Left hindlimb (tissue), 1 donor: ENCODE results near the gene JARID2.

Experiments used
- DNase-seq: peaks from one replicate; pipeline ENCODE4 v3.0.0-alpha.2; 2018

JARID2 gene

DNA sequence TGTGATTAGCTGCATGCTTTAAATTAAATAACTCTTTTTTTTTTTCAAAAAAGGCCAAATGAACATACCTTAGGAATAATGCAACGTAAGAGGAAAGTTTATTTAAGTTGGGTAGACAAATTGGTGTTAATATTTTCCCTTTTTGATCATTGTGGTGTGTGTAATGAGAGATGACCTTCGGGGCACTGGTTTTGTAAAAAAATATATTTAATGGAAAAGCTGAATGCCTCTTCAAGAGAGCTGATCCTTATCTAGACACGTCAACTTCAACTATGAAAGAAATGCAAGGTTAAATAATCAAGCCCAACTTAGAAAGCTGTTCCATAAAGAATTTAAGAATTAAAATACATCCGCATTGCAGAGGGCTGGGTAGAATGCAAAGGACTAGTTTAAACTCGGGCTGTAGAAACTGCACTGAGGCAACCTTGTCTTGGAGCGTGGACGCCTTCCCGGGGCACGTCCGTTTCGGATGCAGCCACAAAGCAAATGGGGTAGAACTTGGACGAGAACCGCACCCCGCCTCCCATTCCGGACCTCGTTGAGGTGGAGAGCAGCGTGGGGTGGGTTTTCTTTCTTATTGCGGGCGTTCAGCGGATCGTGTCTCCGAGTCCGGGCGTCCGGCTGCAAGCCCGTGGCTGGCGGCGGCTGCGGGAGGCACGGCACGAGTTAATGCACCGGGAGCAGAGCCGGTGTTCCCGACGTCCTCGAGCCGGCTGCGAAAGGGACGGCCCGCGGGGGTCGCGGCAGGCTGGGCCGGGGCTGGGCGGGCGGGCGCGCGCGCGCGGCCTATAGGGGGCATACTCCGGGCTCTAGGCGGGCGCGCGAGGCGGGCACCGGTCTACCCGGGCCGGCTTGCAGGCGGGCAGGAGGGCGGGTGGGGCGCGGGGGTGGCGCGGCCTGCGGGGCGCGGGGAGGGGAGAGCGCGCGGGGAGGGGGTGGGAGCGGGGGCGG, 1.9 kb downstream of the JARID2 start:
- peak; percentile 73 for DNase-seq

DNA sequence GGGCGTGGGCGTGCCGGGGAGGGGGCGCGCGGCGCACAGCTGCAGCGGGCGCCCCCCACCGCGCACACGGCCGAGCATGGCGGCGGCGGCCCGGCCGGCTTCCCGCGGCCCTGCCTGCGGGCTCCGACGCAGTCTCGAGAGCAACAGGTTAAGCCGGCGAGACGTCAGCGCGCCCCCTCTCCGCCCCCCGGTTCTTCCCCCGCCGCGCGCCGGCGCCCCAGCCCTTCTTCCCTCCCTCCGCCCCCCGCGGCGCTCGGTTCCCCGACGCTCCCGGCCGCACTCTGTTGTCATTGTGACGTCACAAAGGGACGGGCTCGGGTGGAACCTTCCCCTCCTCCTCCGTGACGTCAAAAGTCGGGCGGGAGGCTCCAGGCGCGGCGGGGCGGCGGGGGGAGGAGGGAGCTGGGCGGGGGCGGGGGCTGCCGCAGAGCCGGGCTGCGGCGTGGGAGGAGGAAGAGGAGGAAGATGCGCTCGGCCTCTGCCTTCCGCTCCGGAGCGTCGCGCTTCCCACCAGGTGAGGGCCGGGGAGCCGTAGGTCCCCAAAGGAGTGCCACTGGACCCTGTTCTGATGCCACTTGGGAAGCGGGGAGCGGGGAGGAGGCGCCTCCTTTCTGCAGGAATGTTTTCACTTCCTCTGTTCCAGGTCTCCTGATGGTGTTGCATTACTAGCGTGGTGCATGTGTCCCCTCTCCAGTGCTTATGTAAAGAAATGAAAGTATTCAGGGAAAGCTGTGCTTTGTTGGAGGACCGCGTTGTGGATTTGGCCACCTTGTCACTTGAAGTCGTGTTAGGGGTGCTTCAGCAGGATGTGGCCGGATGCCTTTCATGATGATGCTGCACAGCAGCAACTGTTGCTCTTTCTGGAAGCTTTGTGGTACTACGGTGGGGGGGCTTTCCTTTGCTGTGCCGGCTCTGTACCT, 2.8 kb downstream of the JARID2 start:
- peak; percentile 96 for DNase-seq

DNA sequence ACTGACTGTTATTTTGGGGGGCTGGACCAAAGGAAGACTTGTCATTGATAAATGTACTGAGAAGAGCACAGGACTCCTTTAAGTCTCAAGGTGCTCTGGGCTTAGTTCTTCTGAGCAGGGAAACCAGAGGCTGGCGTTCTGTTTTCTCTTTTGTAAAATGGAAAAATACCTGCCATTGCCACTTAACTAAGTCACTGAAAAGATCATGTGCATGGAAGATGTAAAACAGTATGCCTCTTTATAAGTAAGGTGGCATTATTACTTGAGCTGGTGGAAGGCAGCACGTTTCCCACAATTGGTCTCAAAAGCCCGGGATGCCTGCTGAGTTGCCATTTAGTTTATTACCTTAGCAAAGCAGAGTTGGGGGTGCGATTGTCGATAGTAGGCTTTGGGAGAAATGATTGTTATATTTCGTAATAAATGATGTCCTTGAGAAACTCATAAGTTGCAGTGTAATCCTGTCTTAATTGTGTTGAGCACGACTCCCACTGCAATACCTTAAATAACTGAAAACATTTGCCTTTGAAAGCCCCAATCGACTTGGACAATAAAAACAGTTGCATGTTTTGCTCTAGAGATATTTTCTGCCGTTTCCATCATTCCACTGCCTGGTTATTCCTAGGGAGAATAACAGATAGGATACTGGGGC, 3.6 kb downstream of the JARID2 start:
- DNase-seq = no peak

DNA sequence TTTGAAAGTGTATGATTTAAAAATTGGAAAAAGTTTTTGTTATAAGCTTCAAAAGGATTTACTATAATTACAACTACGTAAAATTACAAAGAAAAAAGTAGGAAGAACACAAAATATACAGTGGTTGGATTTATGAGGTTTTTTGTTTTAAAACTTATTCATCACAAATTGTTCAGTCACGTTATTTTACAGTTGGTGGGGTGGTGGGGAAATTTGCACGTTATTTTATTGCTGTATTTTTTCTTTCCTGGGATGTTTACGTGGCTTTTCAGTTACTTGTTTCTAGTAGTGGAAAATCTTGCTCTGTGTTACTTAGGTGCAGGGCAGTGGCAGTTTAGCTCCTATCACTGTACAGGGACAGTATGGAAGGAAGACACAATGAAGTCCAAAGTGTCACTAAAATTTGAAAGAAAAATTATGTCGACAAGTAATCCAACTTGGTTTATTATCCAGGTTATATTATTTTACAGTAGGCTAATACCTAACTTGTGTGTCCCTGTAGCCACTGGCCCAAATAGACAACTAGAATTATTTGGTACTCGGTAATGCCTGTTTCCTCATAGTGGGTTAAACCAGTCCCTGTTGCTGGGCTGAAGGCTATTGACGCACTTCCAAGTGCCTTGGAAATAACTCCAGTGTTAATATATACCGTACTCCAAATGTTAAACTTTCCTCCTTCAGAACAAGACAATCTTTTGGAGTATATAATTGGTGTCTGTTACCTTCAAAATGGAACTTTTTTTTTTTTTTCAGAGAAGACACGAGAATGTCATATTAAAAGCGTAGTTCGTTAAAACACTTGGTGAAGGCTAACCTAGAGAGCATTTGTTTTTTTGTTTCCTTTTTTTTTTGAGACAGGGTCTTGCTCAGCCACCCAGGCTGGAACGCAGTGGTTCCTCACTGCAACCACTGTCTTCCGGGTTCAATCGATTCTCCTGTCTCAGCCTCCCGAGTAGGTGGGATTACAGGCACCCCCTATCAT, 4.6 kb downstream of the JARID2 start:
- DNase-seq = no peak

DNA sequence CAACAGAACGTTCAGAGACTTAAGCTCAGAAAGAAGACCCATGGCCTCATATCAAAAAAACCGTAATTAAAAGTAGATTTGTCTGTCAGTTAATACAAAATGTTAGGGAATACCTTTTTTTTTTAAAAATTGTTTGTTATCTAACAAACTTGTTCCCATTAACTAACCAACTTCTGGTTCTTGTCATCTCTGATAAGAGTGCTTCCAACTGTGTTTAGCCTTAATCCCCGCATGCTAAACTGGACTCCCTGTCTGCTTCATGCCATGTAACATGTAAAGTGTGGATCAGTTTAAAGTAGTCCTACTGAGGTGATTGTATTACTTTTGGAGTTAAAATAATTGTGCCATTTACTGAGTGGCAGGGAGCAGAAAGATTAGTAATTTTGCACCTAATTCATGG, 6.3 kb downstream of the JARID2 start:
- no peak for DNase-seq

DNA sequence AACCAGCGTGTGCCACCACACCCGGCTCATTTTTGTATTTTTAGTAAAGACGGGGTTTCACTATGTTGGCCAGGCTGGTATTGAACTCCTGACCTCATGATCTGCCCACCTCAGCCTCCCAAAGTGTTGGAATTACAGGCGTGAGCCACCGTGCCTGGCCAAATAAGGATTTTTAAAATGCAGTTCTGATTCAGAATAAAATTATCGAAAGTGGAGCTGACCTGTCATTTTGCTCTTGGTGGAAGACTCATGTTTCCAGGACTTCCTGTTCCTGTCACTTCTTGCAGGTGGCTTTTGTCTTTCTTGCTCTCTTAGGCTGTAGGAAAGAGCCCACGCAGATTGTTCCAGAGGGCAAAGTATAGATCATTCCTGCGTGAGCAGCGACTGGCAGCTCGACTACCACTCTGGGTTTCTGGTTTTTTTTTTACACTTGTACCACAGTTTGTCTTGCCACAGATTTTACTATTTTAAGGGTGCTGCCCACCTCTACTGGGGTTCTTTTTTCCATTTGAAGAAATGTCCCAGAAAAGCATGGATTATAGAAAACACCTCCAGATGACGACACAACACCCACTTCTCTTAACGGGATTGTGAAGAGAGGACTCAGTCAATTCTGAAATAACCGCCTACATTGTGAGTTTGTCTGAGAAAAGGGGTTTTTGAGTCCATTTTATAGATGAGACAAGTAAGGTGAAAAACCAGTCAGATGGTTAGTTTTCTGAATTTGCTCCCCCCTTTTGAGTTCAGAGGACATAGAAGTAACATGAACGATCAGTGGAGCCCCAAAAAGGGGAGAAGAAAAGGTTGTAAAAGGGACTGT, 7.5 kb downstream of the JARID2 start:
- DNase-seq = no peak

DNA sequence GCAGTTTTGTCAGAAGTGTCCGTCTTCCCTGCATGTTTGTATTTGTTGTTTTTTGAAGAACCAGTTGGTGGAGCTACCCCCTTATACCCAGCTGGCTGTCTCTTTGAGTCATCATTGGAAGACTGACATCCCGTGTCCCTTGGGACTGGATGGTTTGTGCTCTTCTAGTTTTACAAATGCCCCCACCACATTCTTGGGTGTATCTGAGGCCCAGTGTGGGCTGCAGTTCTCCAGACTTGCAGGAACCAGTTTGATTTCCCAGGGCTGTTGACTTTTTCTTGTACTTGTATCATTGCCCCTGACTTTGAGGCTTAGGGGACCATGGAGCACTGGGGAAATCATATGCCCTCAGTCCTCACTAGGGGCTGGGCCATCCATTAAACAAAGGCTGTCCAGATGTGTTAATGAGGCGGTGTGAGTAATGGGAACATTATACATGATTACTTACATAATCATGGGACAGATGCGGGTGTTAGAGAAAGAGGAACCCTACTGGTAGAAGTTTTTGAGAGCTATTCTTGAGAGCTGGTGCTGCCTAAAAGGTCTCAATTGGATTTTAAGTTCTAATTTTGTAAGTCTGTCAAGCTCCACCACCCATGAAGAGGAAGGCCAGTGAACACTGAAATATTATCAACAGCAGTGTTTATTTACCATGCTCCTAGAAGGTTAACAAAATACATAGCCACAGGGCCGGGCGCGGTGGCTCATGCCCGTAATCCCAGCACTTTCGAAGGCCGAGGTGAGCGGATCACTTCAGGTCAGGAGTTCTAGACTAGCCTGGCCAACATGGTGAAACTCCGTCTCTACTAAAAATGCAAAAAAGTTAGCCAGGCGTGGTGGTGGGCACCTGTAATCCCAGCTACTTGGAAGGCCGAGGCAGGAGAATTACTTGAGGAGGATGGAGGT, 8.5 kb downstream of the JARID2 start:
- DNase-seq = peak; percentile 34

DNA sequence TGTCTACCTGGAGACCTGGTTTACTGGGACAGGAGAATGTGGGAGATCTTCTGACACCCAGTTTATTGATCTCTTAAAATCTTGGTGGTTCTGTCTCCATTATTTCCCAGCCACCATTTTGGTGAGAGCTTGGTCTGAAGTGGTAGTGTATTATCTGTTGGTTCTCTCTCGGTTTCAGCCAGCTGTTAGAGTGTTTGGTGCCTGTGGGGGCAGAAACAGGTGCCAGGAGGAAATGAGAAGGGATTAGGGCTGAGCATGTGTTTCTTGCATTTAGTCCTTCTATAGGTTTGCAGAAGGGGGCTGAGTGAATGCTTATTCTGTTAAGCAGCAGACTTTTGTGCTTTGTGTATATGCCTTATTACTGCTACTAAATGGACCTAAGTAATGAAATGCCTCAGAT, 9.6 kb downstream of the JARID2 start:
- DNase-seq = peak; percentile 54

DNA sequence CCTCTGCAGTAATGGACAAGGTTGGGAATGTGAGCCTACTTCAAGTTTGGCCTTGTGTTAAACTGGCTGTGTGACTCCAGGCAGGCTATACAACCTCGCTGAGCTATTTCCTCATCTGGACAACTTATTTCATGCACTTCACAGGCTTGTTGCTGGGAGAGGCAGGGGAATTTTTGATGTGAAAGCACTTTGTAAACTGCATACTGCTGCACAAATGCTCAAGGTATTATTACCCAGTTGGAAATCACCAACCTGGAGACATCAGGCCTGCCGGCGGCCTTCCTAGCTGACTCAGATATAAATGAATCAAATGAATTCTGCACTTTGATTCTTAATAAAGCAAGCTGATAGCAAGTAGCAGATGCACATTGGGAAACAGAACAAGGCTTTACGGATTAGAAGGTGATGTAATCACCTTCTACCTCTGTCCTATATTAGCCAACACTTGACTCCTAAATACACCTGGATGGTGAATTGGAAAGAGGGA, 10.1 kb downstream of the JARID2 start:
- DNase-seq = no peak

DNA sequence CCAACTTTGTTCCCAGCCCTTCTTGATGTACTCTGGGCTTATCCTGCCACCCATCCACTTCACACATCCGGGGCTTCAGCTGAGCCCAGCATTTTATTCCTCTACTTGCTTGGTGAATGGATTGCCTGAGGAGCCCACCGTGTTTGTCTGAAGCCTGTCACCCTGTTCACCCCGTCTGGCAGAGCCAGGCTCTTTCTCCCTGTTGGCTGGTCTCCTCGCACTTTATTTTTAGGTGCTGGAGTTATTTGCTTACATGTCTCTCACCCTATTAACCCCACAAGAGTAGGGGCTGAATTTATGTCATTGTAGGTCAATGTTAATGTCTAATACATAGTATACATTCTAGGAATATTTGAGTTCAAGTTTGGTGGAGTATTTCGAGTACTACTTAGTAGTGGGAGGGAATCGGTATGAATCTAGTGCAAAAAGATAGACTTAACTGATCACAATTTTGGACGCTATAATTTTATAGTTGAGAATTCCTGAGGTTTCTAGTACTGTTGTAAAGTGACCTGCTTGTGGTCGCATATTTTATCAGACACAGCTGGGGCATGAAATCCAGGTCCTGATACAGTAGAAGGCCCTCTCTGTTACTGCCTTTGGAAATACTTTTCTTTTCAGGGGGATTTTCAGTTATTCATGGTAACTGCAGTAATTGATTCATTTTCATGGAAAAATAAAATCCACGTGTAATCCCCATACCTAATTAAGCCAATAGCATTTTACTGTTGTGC, 10.8 kb downstream of the JARID2 start:
- DNase-seq = no peak

DNA sequence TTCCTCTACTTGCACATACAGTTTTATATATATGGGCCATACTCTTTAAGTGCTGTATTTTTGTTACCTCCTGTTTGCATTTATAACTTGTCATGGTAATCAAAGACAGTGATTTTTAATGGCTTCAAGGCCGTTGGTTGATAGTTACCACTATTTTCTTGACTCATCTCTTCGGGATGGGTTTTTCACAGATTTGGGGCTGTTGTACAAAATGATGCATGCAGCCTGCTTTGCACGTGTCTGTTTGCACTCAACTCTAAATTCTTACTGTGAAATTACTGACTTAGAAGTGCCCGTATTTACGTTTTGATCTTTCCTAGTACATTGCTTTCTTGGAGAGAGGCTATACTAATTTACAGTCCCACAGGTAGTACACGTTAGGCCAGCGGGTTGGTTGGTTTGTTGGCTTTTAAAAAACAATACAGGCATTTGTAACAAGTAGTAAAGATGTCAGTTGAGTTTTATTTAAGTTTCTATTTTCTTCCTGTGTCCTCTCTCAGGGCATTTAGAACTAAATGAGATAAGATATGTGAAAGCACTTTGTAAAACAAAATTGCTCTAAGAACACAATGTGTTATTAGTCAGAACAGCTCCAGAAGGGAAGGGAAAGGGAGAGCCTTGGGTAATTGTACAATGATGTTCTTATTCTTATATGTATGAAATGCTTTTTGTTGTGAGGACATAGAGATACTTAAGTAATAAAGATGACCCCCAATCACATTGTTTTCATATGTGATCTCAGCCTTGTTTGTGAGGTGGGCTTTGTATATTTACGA, 11.7 kb downstream of the JARID2 start:
- DNase-seq = no peak

DNA sequence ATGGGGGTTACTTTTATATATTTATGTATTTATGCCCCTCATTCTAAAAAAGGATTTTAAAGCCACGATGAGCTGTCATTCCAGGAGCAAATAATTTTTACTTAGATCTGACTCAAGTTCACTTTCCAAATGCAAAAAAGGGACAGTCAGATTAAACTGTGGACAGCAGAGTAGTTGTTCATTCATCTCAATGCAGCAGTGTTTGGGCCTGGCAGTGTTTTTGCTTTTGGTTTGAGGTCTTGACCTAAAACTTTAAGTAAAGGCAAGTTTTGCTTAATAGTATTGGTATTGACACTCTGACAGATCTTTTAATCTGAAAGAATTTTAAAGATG, 13.9 kb downstream of the JARID2 start:
- no peak for DNase-seq

DNA sequence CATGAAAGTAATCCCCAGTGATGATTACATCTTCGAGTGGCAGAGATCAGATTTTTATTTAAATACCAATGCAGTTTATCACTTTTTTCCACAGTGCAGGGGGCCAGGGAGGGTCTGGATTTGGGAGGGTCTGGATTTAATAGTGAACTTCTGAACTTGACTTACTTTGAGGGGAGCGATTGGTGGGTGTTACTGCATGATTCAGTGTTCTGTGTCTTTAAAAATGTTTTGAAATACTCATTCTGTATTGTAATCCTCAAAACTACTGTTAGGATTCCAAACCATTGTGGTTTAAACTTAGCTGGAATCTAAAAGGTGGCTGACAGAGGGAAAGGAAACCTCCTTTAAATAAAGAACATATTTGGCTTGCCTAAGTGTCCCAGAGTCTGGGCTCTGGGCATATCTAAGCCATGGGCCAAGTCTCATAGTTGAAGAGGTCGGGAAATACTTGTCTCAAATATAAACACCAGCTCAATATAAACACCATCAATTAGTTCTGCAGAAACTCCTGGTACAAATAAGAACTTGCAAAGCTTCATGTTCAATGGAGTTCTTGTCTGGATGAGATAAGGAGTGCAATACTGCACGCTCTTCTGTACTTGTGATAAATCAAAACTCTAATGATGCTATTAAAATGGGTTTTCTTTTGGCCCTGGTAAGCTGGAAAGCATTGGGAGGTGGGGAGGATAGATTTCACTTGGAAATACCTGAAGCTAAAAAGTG, 14.4 kb downstream of the JARID2 start:
- DNase-seq = no peak

DNA sequence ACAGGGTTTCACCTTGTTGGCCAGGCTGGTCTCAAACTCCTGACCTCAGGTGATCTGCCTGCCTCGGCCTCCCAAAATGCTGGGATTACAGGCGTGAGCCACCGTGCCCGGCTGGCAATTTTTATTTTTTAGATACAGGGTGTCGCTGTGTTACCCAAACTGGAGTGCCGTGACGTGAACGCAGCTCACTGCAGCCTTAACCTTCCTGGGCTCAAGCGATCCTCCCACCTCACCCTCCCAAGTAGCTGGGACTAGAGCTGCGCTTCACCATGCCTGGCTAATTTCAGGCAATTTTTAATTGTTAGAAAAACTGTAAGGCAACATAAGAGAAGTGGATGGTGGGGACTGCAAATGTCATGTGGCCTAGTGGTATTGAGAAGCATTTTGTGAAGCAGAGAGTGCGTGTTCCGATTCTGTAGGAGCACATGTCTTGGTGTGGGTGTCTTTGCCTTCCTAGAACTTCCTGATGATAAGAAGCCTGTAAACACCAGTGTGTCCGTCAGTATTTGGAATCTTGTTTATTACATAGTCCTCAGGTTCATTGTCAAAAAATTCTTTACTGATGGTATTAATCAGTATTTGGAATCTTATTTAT, 18.0 kb downstream of the JARID2 start:
- no peak for DNase-seq

DNA sequence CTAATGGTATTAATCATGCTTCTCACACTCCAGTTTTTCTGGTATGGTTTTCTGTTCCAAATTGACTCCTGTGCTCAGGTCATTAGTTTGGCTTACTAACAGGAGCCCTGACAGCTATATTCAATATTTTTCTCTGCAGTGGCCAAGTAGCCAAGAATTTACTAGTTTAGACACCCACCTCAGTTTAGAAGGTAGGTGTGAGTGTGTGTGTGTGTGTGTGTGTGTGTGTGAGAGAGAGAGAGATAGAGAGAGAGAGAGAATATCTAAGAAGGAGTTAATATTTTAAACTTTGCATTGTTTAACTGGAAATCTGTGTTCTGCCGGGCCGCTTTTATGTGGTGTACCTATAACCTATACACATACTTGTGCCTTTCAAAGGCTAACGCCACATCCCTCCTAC, 18.5 kb downstream of the JARID2 start:
- DNase-seq = no peak

DNA sequence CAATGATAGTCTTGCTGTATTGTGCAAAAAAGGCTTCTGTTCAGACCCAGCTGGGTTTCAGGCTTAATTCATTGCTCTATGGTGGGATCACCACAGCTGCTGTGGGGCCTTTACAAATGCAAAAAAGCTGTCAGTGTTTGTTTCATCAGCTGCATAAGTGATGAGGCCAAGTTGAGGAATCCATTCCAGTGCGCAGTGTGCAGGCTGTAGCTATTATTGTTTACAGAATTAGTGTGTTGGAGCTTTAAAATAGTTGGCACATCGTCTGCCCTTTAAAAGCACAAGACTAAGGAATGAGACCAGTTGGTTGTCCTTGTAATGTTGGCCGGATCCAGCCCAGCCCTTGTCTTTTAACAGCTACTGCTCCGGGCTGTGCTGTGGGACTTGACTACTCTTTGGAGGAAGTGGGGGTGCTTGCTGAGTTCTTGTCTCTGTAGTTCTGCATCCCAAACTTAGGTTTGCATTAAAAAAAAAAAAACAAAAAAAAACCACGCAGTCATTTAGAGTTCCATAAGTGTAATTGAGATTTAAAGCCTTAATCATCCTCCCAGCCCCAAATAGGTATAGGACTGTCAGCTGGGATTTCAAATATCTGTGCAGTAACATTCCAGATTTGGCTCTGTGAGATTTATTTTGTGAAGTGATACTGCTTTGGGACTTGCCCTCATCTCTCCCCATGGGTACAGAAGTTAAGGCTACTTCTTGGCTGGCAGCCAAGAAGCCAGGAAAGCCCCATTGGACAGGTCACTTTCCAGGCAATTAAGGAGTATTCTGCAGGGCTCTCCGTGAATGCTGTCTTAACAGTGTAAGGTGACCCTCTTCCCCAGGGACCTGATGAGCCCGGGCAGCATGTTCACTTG, 19.3 kb downstream of the JARID2 start:
- peak; percentile 65 for DNase-seq
